B cell (primary cell): ENCODE results near the gene MECR.

Experiments
- EZH2 ChIP-seq: IDR thresholded peaks from 2 replicates; pipeline ENCODE4 v1.6.1; 2012; ENCODE audit warnings: borderline replicate concordance, low read depth, mild to moderate bottlenecking, moderate library complexity, low read length; ENCODE audit not compliant: insufficient read depth, poor library complexity, severe bottlenecking
- TF ChIP-seq, protein P1 (sequence below): fragments of 200-600 bp; IDR thresholded peaks from one replicate; pipeline ENCODE4 v1.8.0; 2022; ENCODE audit warnings: antibody characterized with exemption, mild to moderate bottlenecking

DNA sequence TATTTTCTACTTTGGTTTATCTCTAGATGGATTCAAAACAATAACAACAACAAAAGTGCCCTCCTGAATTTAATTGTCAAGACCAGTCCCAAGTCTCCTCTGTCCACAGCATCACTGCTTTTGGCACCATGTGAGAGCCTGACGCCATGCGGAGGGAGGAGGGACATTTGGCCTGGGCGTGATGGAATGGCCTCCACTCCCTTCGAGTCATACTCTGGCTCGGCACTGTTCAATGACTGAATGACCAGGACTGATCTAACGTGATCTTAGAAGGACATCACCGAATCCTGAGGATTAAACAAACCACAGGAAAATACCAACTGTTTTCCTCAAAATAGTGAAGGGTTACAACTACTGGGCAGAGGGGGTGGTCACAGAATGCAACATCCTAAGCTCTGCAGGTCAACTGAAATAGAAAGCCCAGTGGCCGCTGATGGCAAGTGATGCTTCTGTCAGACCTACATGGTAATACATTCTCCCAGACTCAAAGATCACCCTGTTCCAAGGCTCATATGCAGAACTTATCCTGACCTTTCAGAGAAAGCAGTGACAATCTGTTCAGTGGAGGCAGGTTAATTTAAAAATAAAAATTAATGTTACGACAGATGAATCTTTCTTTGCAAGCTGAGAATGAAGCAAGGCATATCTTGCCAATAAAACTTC is 68.1 kb downstream of the MECR start:
- TF ChIP-seq, protein P1, sequence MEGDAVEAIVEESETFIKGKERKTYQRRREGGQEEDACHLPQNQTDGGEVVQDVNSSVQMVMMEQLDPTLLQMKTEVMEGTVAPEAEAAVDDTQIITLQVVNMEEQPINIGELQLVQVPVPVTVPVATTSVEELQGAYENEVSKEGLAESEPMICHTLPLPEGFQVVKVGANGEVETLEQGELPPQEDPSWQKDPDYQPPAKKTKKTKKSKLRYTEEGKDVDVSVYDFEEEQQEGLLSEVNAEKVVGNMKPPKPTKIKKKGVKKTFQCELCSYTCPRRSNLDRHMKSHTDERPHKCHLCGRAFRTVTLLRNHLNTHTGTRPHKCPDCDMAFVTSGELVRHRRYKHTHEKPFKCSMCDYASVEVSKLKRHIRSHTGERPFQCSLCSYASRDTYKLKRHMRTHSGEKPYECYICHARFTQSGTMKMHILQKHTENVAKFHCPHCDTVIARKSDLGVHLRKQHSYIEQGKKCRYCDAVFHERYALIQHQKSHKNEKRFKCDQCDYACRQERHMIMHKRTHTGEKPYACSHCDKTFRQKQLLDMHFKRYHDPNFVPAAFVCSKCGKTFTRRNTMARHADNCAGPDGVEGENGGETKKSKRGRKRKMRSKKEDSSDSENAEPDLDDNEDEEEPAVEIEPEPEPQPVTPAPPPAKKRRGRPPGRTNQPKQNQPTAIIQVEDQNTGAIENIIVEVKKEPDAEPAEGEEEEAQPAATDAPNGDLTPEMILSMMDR, result no peak
- no peak for TF ChIP-seq EZH2
